H1 (cell line): ENCODE data around the gene RAB7B.

Experiments
- BRCA1 ChIP-seq: IDR thresholded peaks from 2 replicates; pipeline ENCODE4 v1.6.1; 2012; ENCODE audit warnings: low read depth, low read length, improper control_type of control experiment
- CTCF ChIP-seq, 3 experiments: IDR thresholded peaks; 1 replicate in 2 of 3; 2 replicates in 1 of 3; pipeline versions ENCODE4 v1.5.1 to v1.6.1; 2011; ENCODE audit warnings: low read length in 3 of 3, mild to moderate bottlenecking in 3 of 3, inconsistent platforms in 2 of 3, low read depth in 1 of 3, moderate library complexity in 1 of 3; ENCODE audit not compliant: insufficient read depth in 1 of 3; ENCODE audit errors: control extremely low read depth in 1 of 3
- EZH2 ChIP-seq: fragments of 200-600 bp; sonication (generic); IDR thresholded peaks from 2 replicates; pipeline ENCODE4 v1.7.1; 2012; ENCODE audit warnings: low read depth, mild to moderate bottlenecking, moderate library complexity, low read length, inconsistent platforms; ENCODE audit not compliant: severe bottlenecking
- KDM1A ChIP-seq: fragments of 200-600, 300-600 bp; sonication (generic); IDR thresholded peaks from 2 replicates; pipeline ENCODE4 v1.7.1; 2016; ENCODE audit warnings: mild to moderate bottlenecking, low read length, borderline replicate concordance
- NANOG ChIP-seq: IDR thresholded peaks from 2 replicates; pipeline ENCODE4 v1.6.1; 2011; ENCODE audit warnings: low read length, low read depth, mild to moderate bottlenecking, inconsistent platforms; ENCODE audit not compliant: insufficient read depth, poor library complexity, severe bottlenecking
- POLR2A ChIP-seq, 2 experiments: IDR thresholded peaks; 1 replicate in 1 of 2; 2 replicates in 1 of 2; pipeline ENCODE4 v1.6.1; 2011; ENCODE audit warnings: low read depth in 2 of 2, low read length in 2 of 2, mild to moderate bottlenecking in 2 of 2; ENCODE audit errors: control extremely low read depth in 1 of 2
- POLR2AphosphoS5 ChIP-seq: IDR thresholded peaks from 2 replicates; pipeline ENCODE4 v1.6.1; 2011; ENCODE audit warnings: low read depth, low read length
- SIN3A ChIP-seq, 2 experiments: IDR thresholded peaks in 1 of 2; conservative IDR thresholded peaks in 1 of 2; 2 replicates each; pipeline ENCODE4 v1.6.1; 2011 to 2012; ENCODE audit warnings: low read length in 2 of 2, improper control_type of control experiment in 1 of 2, low read depth in 1 of 2, mild to moderate bottlenecking in 1 of 2
- SUZ12 ChIP-seq: fragments of 200-600 bp; sonication (generic); IDR thresholded peaks from 2 replicates; pipeline ENCODE4 v1.6.1; 2012; ENCODE audit warnings: mild to moderate bottlenecking, inconsistent platforms, low read length, moderate library complexity, mixed read lengths
- TBP ChIP-seq: IDR thresholded peaks from 2 replicates; pipeline ENCODE4 v1.6.1; 2011; ENCODE audit warnings: low read depth, low read length, improper control_type of control experiment
- YY1 ChIP-seq: IDR thresholded peaks from 2 replicates; pipeline ENCODE4 v1.6.1; 2011; ENCODE audit warnings: low read depth, mild to moderate bottlenecking, low read length

DNA sequence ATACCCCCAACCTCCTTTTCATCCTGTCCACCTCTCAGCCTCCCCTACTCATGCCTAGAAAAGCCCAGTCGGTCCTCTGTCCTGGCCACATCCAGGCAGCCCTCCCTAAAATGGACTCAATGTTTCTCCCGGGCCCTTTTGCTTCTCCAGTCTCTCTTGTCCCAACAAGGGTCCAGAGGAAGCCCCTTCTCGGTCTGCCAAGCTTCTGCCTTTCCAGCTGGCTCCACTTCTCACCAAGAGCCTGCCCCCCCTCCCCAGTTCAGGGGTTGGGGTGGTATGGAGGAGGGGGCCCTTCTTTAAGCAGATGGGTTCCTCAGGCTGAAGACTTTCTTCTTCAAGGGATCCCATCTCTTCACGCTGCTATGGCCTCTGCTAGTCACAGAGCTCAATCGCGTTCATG, 23.9 kb downstream of the RAB7B start:
- no peak for TF ChIP-seq POLR2A (IDR thresholded peaks at IDR 0.05; ENCODE audit: control extremely low read depth in 1 of 2, low read depth in 2 of 2, low read length in 2 of 2)
- no peak for TF ChIP-seq SIN3A (conservative IDR thresholded peaks at IDR 0.05 in 1 of 2, IDR thresholded peaks at IDR 0.05 in 1 of 2; ENCODE audit: low read depth in 1 of 2, low read length in 2 of 2)
- TF ChIP-seq CTCF (IDR thresholded peaks at IDR 0.05; ENCODE audit: control extremely low read depth in 1 of 3, insufficient read depth in 1 of 3, low read depth in 1 of 3, low read length in 3 of 3), result no peak
- TF ChIP-seq TBP, result no peak
- no peak for TF ChIP-seq BRCA1
- no peak for TF ChIP-seq POLR2AphosphoS5
- TF ChIP-seq KDM1A, result no peak
- no peak for TF ChIP-seq YY1
- no peak for TF ChIP-seq EZH2
- TF ChIP-seq SUZ12, result no peak
- TF ChIP-seq NANOG, result no peak
